ENCODE data around the gene PISD.

- TF ChIP-seq CTCF (IDR thresholded peaks at IDR 0.05) (no peak), POLR2A (IDR thresholded peaks at IDR 0.05) (no peak)
Measured at GRCh38 chr22:31603081-31603525, 58.9 kb downstream of the PISD start.
